Rectal smooth muscle tissue (tissue), 1 donor: ENCODE data around the gene CCNY.

Experiments used
- H3K27ac ChIP-seq: one replicate; pipeline ENCODE4 v1.7.0; 2013; ENCODE audit warnings: low read depth, low read length, inconsistent platforms
- H3K27me3 ChIP-seq: one replicate; pipeline ENCODE4 v1.7.0; 2013; ENCODE audit warnings: low read length; ENCODE audit not compliant: control insufficient read depth, insufficient read depth
- H3K36me3 ChIP-seq: one replicate; pipeline ENCODE4 v1.7.0; 2013; ENCODE audit warnings: low read length; ENCODE audit not compliant: control insufficient read depth, insufficient read depth
- H3K4me1 ChIP-seq: one replicate; pipeline ENCODE4 v1.7.0; 2013; ENCODE audit warnings: low read length; ENCODE audit not compliant: control insufficient read depth, insufficient read depth
- H3K4me3 ChIP-seq: one replicate; pipeline ENCODE4 v1.7.0; 2013; ENCODE audit warnings: low read length
- H3K9ac ChIP-seq: one replicate; pipeline ENCODE4 v1.7.0; 2013; ENCODE audit warnings: low read length

CCNY gene

GRCh38 chr10:35451151-35452016 is 115.1 kb downstream of the CCNY start:
- H3K9ac ChIP-seq: no peak overlapping the region

DNA sequence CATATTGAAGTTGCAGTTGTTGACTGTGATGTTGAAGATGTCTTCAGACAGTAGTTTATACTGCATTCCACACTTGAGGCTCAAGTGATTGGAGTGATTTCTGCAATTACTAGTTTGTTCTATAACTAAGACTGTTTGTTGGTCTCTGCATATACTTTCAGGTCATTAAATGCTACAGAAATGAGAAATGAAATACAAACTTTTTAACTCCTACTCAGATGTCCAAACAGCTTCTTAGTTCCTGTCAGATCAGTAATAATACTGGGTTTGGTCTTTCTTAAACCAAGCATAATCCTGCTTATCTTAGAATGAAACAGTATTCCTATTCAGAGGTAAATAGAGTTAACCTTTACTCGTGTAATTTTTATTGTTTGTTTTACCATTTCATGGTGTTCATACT is 115.9 kb downstream of the CCNY start:
- no peaks in the 10 kb centered on the region for H3K36me3 ChIP-seq
- no peak overlapping the region for H3K27ac ChIP-seq
- peaks cover 11% of the 10 kb centered on the region for H3K4me1 ChIP-seq
- no peak overlapping the region for H3K9ac ChIP-seq
- H3K27me3 ChIP-seq: no peaks in the 10 kb centered on the region
- H3K4me3 ChIP-seq: no peak overlapping the region

More at GRCh38 chr10:35451151-35452016, 115.1 kb downstream of the CCNY start:
- Histone ChIP-seq H3K4me1 (peaks cover 11% of the 10 kb centered on the region), H3K36me3 (no peaks in the 10 kb centered on the region), H3K27me3 (no peaks in the 10 kb centered on the region), H3K4me3 (no peak overlapping the region), H3K27ac (no peak overlapping the region)

DNA sequence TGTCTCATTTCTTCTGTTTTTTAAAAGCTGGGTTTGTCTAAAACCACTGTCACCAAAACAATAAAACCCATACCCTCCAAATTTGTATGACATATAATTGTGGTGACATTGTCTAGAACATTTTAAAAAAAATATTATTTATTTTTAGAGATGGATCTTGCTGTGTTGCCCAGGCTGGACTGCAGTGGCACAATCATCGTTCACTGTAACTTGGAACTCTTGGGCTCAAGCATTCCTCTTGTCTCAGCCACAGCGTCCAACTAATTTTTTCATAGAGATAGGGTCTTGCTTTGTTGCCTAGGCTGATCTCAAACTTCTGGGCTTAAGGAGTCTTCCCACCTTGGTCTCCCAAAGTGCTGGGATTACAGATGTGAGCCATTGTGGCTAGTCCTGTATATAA is 116.5 kb downstream of the CCNY start:
- Histone ChIP-seq H3K9ac (no peak overlapping the region), H3K36me3 (no peaks in the 10 kb centered on the region), H3K27me3 (no peaks in the 10 kb centered on the region), H3K27ac (no peak overlapping the region), H3K4me1 (peaks cover 11% of the 10 kb centered on the region), H3K4me3 (no peak overlapping the region)

- H3K36me3 ChIP-seq: no peaks in the 10 kb centered on the region
- no peak overlapping the region for H3K9ac ChIP-seq
- H3K4me1 ChIP-seq: peaks cover 10% of the 10 kb centered on the region
- no peaks in the 10 kb centered on the region for H3K27me3 ChIP-seq
- H3K4me3 ChIP-seq: no peak overlapping the region
- no peak overlapping the region for H3K27ac ChIP-seq
These were observed 117.7 kb downstream of the CCNY start for GRCh38 chr10:35453855-35454532.

GRCh38 chr10:35456153-35456720 is 119.9 kb downstream of the CCNY start:
- no peak overlapping the region for H3K9ac ChIP-seq
- no peak overlapping the region for H3K4me3 ChIP-seq
- H3K27ac ChIP-seq: no peak overlapping the region
- H3K27me3 ChIP-seq: no peaks in the 10 kb centered on the region
- peaks cover 12% of the 10 kb centered on the region for H3K4me1 ChIP-seq
- H3K36me3 ChIP-seq: no peaks in the 10 kb centered on the region

- no peak overlapping the region for H3K9ac ChIP-seq
- no peaks in the 10 kb centered on the region for H3K27me3 ChIP-seq
- H3K4me1 ChIP-seq: peaks cover 13% of the 10 kb centered on the region
- no peak overlapping the region for H3K4me3 ChIP-seq
- H3K27ac ChIP-seq: no peak overlapping the region
- H3K36me3 ChIP-seq: no peaks in the 10 kb centered on the region
These were observed 120.5 kb downstream of the CCNY start for GRCh38 chr10:35456784-35457183.

GRCh38 chr10:35458500-35459448 is 122.5 kb downstream of the CCNY start:
- Histone ChIP-seq H3K9ac (no peak overlapping the region), H3K36me3 (no peaks in the 10 kb centered on the region), H3K27ac (no peak overlapping the region), H3K4me1 (peaks cover 14% of the 10 kb centered on the region), H3K4me3 (no peak overlapping the region), H3K27me3 (no peaks in the 10 kb centered on the region)

GRCh38 chr10:35459449-35459847 is 123.1 kb downstream of the CCNY start:
- peaks cover 16% of the 10 kb centered on the region for H3K4me1 ChIP-seq
- H3K9ac ChIP-seq: no peak overlapping the region
- no peaks in the 10 kb centered on the region for H3K36me3 ChIP-seq
- H3K4me3 ChIP-seq: no peak overlapping the region
- H3K27me3 ChIP-seq: no peaks in the 10 kb centered on the region
- no peak overlapping the region for H3K27ac ChIP-seq

DNA sequence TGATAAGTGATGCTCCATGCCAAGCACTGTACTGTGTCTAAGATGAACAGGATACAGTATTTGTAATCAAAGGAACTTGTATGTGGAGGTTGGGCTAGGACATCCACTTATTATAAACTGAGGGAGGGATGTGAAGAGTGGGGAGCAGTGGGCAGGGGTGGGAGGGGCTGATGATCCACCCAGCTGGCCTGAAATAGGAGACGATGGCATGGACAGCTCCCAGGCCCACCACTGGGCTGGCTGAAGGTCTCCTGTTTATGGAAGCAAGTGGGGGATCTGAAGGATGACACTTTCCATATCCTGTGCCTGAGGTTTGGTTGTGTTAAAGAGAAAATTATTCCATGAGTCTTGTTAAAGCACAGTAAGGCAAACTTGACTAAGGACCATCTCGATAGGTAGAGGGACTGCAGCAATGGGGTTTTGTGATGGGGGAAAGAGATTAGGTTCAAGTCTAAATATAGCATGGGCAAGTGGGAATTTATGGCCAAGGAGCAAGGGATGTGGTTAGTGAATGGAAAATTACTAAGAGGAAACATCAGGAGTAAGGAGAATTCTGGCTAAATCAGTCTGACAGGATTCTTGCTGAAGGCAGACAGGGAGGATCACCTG is 124.6 kb downstream of the CCNY start:
- no peak overlapping the region for H3K4me3 ChIP-seq
- no peak overlapping the region for H3K27ac ChIP-seq
- H3K36me3 ChIP-seq: no peaks in the 10 kb centered on the region
- no peaks in the 10 kb centered on the region for H3K27me3 ChIP-seq
- H3K9ac ChIP-seq: no peak overlapping the region
- H3K4me1 ChIP-seq: peaks cover 13% of the 10 kb centered on the region

- no peak overlapping the region for H3K4me3 ChIP-seq
- H3K36me3 ChIP-seq: no peaks in the 10 kb centered on the region
- no peak overlapping the region for H3K27ac ChIP-seq
- no peak overlapping the region for H3K9ac ChIP-seq
- no peaks in the 10 kb centered on the region for H3K27me3 ChIP-seq
- H3K4me1 ChIP-seq: peaks cover 13% of the 10 kb centered on the region
These were observed 126.2 kb downstream of the CCNY start for GRCh38 chr10:35462491-35462934.

- H3K9ac ChIP-seq: no peak overlapping the region
- no peaks in the 10 kb centered on the region for H3K36me3 ChIP-seq
- H3K4me1 ChIP-seq: peaks cover 13% of the 10 kb centered on the region
- no peak overlapping the region for H3K4me3 ChIP-seq
- H3K27me3 ChIP-seq: no peaks in the 10 kb centered on the region
- no peak overlapping the region for H3K27ac ChIP-seq
These were observed 127.0 kb downstream of the CCNY start for GRCh38 chr10:35463105-35463867.
